Activated CD8-positive, alpha-beta T cell treated with anti-CD3 and anti-CD28 coated beads for 36 hours (primary cell): ENCODE measurements around the gene ASH1L. TPM values are rescaled to one million over a fixed set of nuclear protein-coding genes. Genes with fewer than 3 reads are reported as not detected.
A peak's percentile ranks its signal among the peaks of the same experiment; 100 is the strongest.
"Not testable (repeated sequence)": the region's sequence is repeated elsewhere in the genome, so short reads cannot be mapped to it uniquely, and the experiment has no call there.

Experiments used
- ATAC-seq: fragments of 200-7000 bp; cut with Tn5 transposase; one replicate; pipeline ENCODE4 v1.10.0; 2021; ENCODE audit warnings: mild to moderate bottlenecking, moderate library complexity
- CTCF ChIA-PET: fragments of 350-600 bp; sonication (Branson Sonifier 250); formaldehyde crosslinking; loops from one replicate; lab custom pipeline; 2021; ENCODE audit warnings: antibody characterized with exemption; lab: Charles Lee
- POLR2A ChIA-PET: fragments of 350-600 bp; sonication (Branson Sonifier 250); formaldehyde crosslinking; loops from one replicate; lab custom pipeline; 2021; ENCODE audit warnings: antibody characterized with exemption; lab: Charles Lee
- DNase-seq: peaks from one replicate; pipeline ENCODE4 v3.0.0-alpha.2; 2020
- H3K27ac Mint-ChIP-seq: one replicate; pipeline ENCODE4 v1.8.0; 2021; ENCODE audit warnings: mild to moderate bottlenecking, mixed read lengths
- H3K27me3 Mint-ChIP-seq: one replicate; pipeline ENCODE4 v1.8.0; 2021; ENCODE audit warnings: mixed read lengths
- H3K36me3 Mint-ChIP-seq: one replicate; pipeline ENCODE4 v1.8.0; 2021; ENCODE audit warnings: low read depth, mixed read lengths
- H3K4me1 Mint-ChIP-seq: one replicate; pipeline ENCODE4 v1.8.0; 2021; ENCODE audit warnings: low read depth, mixed read lengths
- H3K4me3 Mint-ChIP-seq: one replicate; pipeline ENCODE4 v1.8.0; 2021; ENCODE audit warnings: mild to moderate bottlenecking, moderate library complexity, mixed read lengths
- H3K9me3 Mint-ChIP-seq: one replicate; pipeline ENCODE4 v1.8.0; 2021; ENCODE audit warnings: mixed read lengths
- intact Hi-C: fragments of 100-400 bp; cut with micrococcal nuclease; formaldehyde crosslinking; loops from one replicate; pipeline ENCODE4 v1.10.0; 2022
- total RNA-seq, 2 experiments: library from RNA; stranded (reverse); gene quantifications; one replicate each; pipeline ENCODE4 v1.2.3, GENCODE V29; 2021
- TF ChIP-seq, protein P1 (sequence below): fragments of 200-600 bp; IDR thresholded peaks from one replicate; pipeline ENCODE4 v1.8.0; 2022; ENCODE audit warnings: antibody characterized with exemption, mild to moderate bottlenecking

ASH1L gene
- total RNA-seq, 2 experiments from 2014 or later, result 30.3 to 31.6 TPM

DNA sequence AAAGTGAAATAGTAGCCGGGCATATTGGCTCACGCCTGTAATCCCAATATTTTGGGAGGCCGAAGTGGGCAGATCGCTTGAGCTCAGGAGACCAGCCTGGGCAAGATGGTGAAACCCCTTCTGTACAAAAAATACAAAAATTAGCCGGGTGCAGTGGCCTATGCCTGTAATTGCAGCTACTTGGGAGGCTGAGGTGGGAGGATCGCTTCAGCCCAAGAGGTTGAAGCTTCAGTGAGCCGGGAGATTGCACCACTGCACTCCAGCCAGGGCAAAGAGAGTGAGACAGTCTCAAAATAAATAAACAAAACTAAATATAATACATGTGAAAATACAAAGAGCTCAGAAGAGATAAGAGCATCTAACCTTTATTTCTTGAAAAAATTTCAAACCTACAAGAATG lies 45.1 kb upstream of the ASH1L start:
- Mint-ChIP-seq H3K4me1 (peaks cover 8% of the 10 kb centered on the region), H3K36me3 (peaks cover 8% of the 10 kb centered on the region), H3K27me3 (no peaks in the 10 kb centered on the region), H3K9me3 (no peaks in the 10 kb centered on the region), H3K4me3 (no peak overlapping the region), H3K27ac (no peak overlapping the region)
- ChIA-PET POLR2A (interaction anchor here (0.9 kb wide), 1 partner anchor 336 kb away, joined by 5 read pairs; no protein-coding TSS in a partner anchor), CTCF (interaction anchor here (1.6 to 3.6 kb wide), 2 partner anchors 11 to 357 kb away, joined by 4 to 15 read pairs; no protein-coding TSS in a partner anchor)
- intact Hi-C loops, result no loop called here
- peak; percentile 29 for DNase-seq
- TF ChIP-seq, protein P1, sequence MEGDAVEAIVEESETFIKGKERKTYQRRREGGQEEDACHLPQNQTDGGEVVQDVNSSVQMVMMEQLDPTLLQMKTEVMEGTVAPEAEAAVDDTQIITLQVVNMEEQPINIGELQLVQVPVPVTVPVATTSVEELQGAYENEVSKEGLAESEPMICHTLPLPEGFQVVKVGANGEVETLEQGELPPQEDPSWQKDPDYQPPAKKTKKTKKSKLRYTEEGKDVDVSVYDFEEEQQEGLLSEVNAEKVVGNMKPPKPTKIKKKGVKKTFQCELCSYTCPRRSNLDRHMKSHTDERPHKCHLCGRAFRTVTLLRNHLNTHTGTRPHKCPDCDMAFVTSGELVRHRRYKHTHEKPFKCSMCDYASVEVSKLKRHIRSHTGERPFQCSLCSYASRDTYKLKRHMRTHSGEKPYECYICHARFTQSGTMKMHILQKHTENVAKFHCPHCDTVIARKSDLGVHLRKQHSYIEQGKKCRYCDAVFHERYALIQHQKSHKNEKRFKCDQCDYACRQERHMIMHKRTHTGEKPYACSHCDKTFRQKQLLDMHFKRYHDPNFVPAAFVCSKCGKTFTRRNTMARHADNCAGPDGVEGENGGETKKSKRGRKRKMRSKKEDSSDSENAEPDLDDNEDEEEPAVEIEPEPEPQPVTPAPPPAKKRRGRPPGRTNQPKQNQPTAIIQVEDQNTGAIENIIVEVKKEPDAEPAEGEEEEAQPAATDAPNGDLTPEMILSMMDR, result no peak
- ATAC-seq, result no peak

DNA sequence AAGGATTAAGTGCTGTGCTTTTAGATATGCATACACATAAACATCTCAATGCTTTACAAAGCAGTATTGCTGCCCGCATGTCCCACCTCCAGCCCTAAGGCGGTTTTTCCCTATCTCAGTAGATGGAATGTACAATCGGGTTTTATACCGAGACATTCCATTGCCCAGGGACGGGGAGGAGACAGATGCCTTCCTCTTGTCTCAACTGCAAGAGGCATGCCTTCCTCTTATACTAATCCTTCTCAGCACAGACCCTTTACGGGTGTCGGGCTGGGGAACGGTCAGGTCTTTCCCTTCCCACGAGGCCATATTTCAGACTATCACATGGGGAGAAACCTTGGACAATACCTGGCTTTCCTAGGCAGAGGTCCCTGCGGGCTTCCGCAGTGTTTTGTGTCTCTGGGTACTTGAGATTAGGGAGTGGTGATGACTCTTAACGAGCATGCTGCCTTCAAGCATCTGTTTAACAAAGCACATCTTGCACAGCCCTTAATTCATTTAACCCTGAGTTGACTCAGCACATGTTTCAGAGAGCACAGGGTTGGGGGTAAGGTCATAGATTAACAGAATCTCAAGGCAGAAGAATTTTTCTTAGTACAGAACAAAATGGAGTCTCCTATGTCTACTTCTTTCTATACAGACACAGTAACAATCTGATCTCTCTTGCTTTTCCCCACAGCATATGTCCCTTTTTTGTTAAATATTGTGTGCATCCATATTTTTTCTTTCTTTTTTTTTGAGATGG lies 37.4 kb upstream of the ASH1L start:
- DNase-seq, CTCF ChIA-PET, ATAC-seq, H3K36me3 Mint-ChIP-seq, H3K4me1 Mint-ChIP-seq, H3K27me3 Mint-ChIP-seq, H3K27ac Mint-ChIP-seq, H3K9me3 Mint-ChIP-seq, H3K4me3 Mint-ChIP-seq, POLR2A ChIA-PET: not testable (repeated sequence)
- intact Hi-C loops, result loop anchor here (10.0 kb wide), 1 partner anchor 345 kb away; the partner anchor contains the start of gene ENTREP3

DNA sequence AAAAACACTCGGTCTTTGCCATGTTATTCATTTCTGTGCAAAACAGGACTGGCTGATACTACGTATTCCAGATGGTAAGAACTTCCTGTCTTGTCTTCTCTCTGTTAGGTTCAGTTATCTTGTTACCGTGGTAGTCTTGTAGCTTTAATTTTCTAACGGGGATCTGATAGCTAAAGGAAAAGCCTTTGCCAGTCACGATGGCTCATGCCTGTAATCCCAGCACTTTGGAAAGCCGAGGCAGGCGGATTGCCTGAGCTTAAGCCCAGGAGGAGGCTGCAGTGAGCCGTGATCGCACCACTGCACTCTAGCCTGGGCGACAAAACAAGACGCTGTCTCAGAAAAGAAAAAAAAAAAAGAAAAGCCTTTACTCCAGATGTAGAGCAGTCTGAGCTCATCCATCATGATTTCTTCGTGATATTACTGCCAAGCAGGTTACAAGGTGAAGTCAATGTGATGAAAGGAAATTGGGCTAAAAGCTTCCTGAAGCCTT lies 36.3 kb upstream of the ASH1L start:
- CTCF ChIA-PET, result interaction anchor here (1.0 to 3.2 kb wide), 2 partner anchors 11 to 348 kb away, joined by 4 to 19 read pairs; no protein-coding TSS in a partner anchor
- DNase-seq, result peak; percentile 15
- TF ChIP-seq, protein P1, result no peak
- peak overlapping the region; percentile 51 for H3K4me3 Mint-ChIP-seq
- no peaks in the 10 kb centered on the region for H3K27me3 Mint-ChIP-seq
- H3K36me3 Mint-ChIP-seq, result no peaks in the 10 kb centered on the region
- H3K9me3 Mint-ChIP-seq, result no peaks in the 10 kb centered on the region
- H3K27ac Mint-ChIP-seq, result peak overlapping the region; percentile 40
- POLR2A ChIA-PET, result interaction anchor here (1.0 kb wide), 1 partner anchor 36 kb away, joined by 3 read pairs; the partner anchor contains the start of gene ASH1L
- peak; percentile 42 for ATAC-seq
- intact Hi-C loops, result loop anchor here (10.0 kb wide), 1 partner anchor 344 kb away; the partner anchor contains the start of gene ENTREP3
- peaks cover 10% of the 10 kb centered on the region for H3K4me1 Mint-ChIP-seq

DNA sequence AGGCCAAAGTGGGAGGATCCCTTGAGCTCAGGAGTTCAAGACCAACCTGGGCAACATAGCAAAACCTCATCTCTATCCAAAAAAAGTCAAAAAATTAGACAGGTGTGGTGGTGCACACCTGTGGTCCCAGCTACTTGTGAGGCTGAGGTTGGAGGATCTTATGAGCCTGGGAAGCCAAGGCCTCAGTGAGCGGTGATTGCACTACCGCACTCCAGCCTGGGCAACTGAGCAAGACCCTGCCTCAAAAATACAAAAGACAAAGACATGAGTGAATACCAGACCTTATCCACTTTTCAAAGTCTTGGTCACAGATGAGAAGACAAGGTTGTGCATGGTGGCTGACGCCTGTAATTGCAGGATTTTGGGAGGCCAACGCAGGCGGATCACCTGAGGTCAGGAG lies 34.3 kb upstream of the ASH1L start:
- intact Hi-C loops, result loop anchor here (10.0 kb wide), 1 partner anchor 342 kb away; the partner anchor contains the start of gene ENTREP3
- peaks cover 12% of the 10 kb centered on the region for H3K4me1 Mint-ChIP-seq
- H3K9me3 Mint-ChIP-seq, result no peaks in the 10 kb centered on the region
- ATAC-seq, result no peak
- TF ChIP-seq, protein P1, result no peak
- no peaks in the 10 kb centered on the region for H3K27me3 Mint-ChIP-seq
- H3K27ac Mint-ChIP-seq, result no peak overlapping the region
- ChIA-PET CTCF (interaction anchor here (0.8 to 3.2 kb wide), 3 partner anchors 11 to 346 kb away, joined by 3 to 19 read pairs (median 4); no protein-coding TSS in a partner anchor), POLR2A (no interaction called here)
- no peaks in the 10 kb centered on the region for H3K36me3 Mint-ChIP-seq
- no peak for DNase-seq
- H3K4me3 Mint-ChIP-seq, result no peak overlapping the region

DNA sequence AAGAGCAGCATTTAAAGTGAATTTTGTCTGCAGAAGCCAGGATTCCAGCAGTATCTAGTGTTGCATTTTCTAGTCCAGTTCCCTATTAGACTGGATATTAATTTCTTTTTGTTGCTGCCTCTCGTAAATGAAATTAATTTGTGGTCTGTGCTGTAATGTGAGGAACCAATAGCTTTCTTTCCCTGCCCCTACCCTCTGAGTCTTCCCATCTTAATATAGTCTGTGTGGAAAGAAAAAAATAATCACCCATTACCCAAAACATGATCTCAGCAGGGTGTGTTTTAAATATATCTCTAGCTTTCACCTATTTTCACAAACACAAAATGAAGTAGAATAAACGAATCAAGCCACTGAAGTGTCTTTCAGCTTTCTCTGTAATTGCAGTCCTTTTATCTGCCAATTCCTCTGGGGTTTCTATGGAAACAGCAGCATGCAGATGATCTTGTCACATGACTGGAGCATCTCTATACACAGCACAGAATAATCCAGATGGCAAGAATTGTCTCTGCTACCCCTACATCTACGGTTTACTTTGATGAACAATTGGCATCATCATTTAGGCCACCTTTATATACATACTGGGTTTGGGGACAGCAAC lies 33.4 kb upstream of the ASH1L start:
- ATAC-seq, DNase-seq, POLR2A ChIA-PET, H3K36me3 Mint-ChIP-seq, H3K4me3 Mint-ChIP-seq, H3K9me3 Mint-ChIP-seq, H3K27ac Mint-ChIP-seq, H3K27me3 Mint-ChIP-seq: not testable (repeated sequence)
- intact Hi-C loops, result loop anchor here (10.0 kb wide), 1 partner anchor 341 kb away; the partner anchor contains the start of gene ENTREP3
- CTCF ChIA-PET, result interaction anchor here (0.8 to 3.2 kb wide), 3 partner anchors 11 to 345 kb away, joined by 3 to 19 read pairs (median 4); no protein-coding TSS in a partner anchor
- H3K4me1 Mint-ChIP-seq, result peaks cover 12% of the 10 kb centered on the region
